Mesenchymal stem cell (in vitro differentiated cells and primary cell): Measurements from ENCODE around the gene GKAP1.
A peak's percentile ranks its signal among the peaks of the same experiment; 100 is the strongest.
"Not testable (repeated sequence)": the region's sequence is repeated elsewhere in the genome, so short reads cannot be mapped to it uniquely, and the experiment has no call there.

ENCODE experiments used
- DNase-seq: peaks from one replicate; pipeline ENCODE4 v3.0.0-alpha.2; 2013
- H2AFZ ChIP-seq: one replicate; pipeline ENCODE4 v1.6.1; 2013; ENCODE audit warnings: low read depth, mild to moderate bottlenecking, control low read depth, inconsistent platforms, low read length, moderate library complexity
- H2AK5ac ChIP-seq: 2 replicates; pipeline ENCODE4 v1.6.1; 2013; ENCODE audit warnings: low read length, moderate library complexity, mild to moderate bottlenecking, inconsistent platforms; ENCODE audit not compliant: severe bottlenecking
- H2BK120ac ChIP-seq: one replicate; pipeline ENCODE4 v1.6.1; 2013; ENCODE audit warnings: low read depth, mild to moderate bottlenecking, inconsistent platforms, low read length, moderate library complexity
- H2BK12ac ChIP-seq, 2 experiments: one replicate each; pipeline ENCODE4 v1.6.1; 2013; ENCODE audit warnings: inconsistent platforms in 2 of 2, low read length in 2 of 2, mild to moderate bottlenecking in 2 of 2, moderate library complexity in 2 of 2, control low read depth in 1 of 2
- H2BK15ac ChIP-seq: one replicate; pipeline ENCODE4 v1.6.1; 2013; ENCODE audit warnings: mild to moderate bottlenecking, low read depth, inconsistent platforms; ENCODE audit not compliant: poor library complexity, severe bottlenecking
- H2BK5ac ChIP-seq: 2 replicates; pipeline ENCODE4 v1.6.1; 2013; ENCODE audit warnings: low read depth, mild to moderate bottlenecking, low read length, control low read depth, inconsistent platforms; ENCODE audit not compliant: poor library complexity, severe bottlenecking
- H3K14ac ChIP-seq, 2 experiments: one replicate each; pipeline ENCODE4 v1.6.1; 2013; ENCODE audit warnings: inconsistent platforms in 2 of 2, low read length in 2 of 2, control low read depth in 1 of 2, mild to moderate bottlenecking in 1 of 2, moderate library complexity in 1 of 2
- H3K18ac ChIP-seq, 2 experiments: one replicate each; pipeline ENCODE4 v1.6.1; 2013; ENCODE audit warnings: inconsistent platforms in 2 of 2, low read length in 2 of 2, control low read depth in 1 of 2, low read depth in 1 of 2, mild to moderate bottlenecking in 1 of 2
- H3K23ac ChIP-seq, 2 experiments: one replicate each; pipeline ENCODE4 v1.6.1; 2013; ENCODE audit warnings: inconsistent platforms in 2 of 2, low read length in 2 of 2, mild to moderate bottlenecking in 2 of 2, moderate library complexity in 2 of 2, control low read depth in 1 of 2
- H3K27ac ChIP-seq: 2 replicates; pipeline ENCODE4 v1.5.1; 2013; ENCODE audit warnings: mild to moderate bottlenecking, moderate library complexity, low read length, control low read depth, inconsistent platforms; ENCODE audit not compliant: poor library complexity, severe bottlenecking
- H3K27me3 ChIP-seq, 2 experiments: 2 replicates each; pipeline versions ENCODE4 v1.6.1 to v1.7.0; 2013; ENCODE audit warnings: low read length in 2 of 2, mild to moderate bottlenecking in 2 of 2, moderate library complexity in 2 of 2, control low read depth in 1 of 2, inconsistent platforms in 1 of 2; ENCODE audit not compliant: control insufficient read depth in 1 of 2, insufficient read depth in 1 of 2
- H3K36me3 ChIP-seq, 2 experiments: 2 replicates each; pipeline versions ENCODE4 v1.6.1 to v1.7.0; 2013; ENCODE audit warnings: low read length in 2 of 2, control low read depth in 1 of 2, inconsistent platforms in 1 of 2, low read depth in 1 of 2, mild to moderate bottlenecking in 1 of 2; ENCODE audit not compliant: insufficient read depth in 2 of 2, control insufficient read depth in 1 of 2
- H3K4ac ChIP-seq, 2 experiments: one replicate each; pipeline ENCODE4 v1.6.1; 2013; ENCODE audit warnings: inconsistent platforms in 2 of 2, low read length in 2 of 2, mild to moderate bottlenecking in 2 of 2, moderate library complexity in 2 of 2, control low read depth in 1 of 2, low read depth in 1 of 2
- H3K4me1 ChIP-seq: 2 replicates; pipeline ENCODE4 v1.6.1; 2013; ENCODE audit warnings: low read depth, low read length, control low read depth; ENCODE audit not compliant: control insufficient read depth, insufficient read depth
- H3K4me2 ChIP-seq: 2 replicates; pipeline ENCODE4 v1.6.1; 2013; ENCODE audit warnings: low read length, mild to moderate bottlenecking, inconsistent platforms; ENCODE audit not compliant: poor library complexity, severe bottlenecking
- H3K4me3 ChIP-seq, 2 experiments: 2 replicates each; pipeline versions ENCODE4 v1.5.1 to v1.7.0; 2013; ENCODE audit warnings: low read length in 2 of 2, mild to moderate bottlenecking in 2 of 2, control low read depth in 1 of 2, low read depth in 1 of 2; ENCODE audit not compliant: insufficient read depth in 1 of 2
- H3K79me1 ChIP-seq: replicated peaks from 2 replicates; pipeline ENCODE4 v1.6.1; 2013; ENCODE audit warnings: mild to moderate bottlenecking, control low read depth, low read length, inconsistent platforms; ENCODE audit not compliant: poor library complexity, severe bottlenecking
- H3K9ac ChIP-seq: 2 replicates; pipeline ENCODE4 v1.7.0; 2013; ENCODE audit warnings: mild to moderate bottlenecking, low read length, moderate library complexity
- H3K9me3 ChIP-seq: 2 replicates; pipeline ENCODE4 v1.7.0; 2013; ENCODE audit warnings: mild to moderate bottlenecking, low read length; ENCODE audit not compliant: control insufficient read depth
- H4K8ac ChIP-seq: one replicate; pipeline ENCODE4 v1.6.1; 2013; ENCODE audit warnings: inconsistent platforms, mild to moderate bottlenecking, low read length, moderate library complexity
- H4K91ac ChIP-seq: one replicate; pipeline ENCODE4 v1.6.1; 2013; ENCODE audit warnings: mild to moderate bottlenecking, low read length, inconsistent platforms
- WGBS: methylation state at CpG from one replicate; pipeline ENCODE4 v1.1.7; 2013; ENCODE audit warnings: mixed read lengths; 5-methylcytosine and 5-hydroxymethylcytosine counted together

GKAP1 gene

GRCh38 chr9:83733739-83734138 lies 83.8 kb downstream of the GKAP1 start:
- Histone ChIP-seq H2BK5ac (no peak overlapping the region), H3K27me3 (no peaks in the 10 kb centered on the region), H2BK120ac (no peak overlapping the region), H4K91ac (no peak overlapping the region), H3K9ac (no peak overlapping the region), H2AFZ (no peak overlapping the region), H3K79me1 (no peaks in the 10 kb centered on the region), H3K36me3 (no peaks in the 10 kb centered on the region), H3K27ac (no peak overlapping the region), H2BK15ac (no peak overlapping the region), H3K4ac (no peak overlapping the region), H3K23ac (no peak overlapping the region), H2BK12ac (no peak overlapping the region), H3K14ac (no peak overlapping the region), H3K9me3 (peaks cover 2% of the 10 kb centered on the region), H4K8ac (no peak overlapping the region), H3K4me3 (no peak overlapping the region), H3K4me1 (no peaks in the 10 kb centered on the region), H3K18ac (no peak overlapping the region), H3K4me2 (no peak overlapping the region), H2AK5ac (no peak overlapping the region)
- no peak for DNase-seq
- WGBS = 80% methylated on average over 1 of the region's 4 CpGs

GRCh38 chr9:83728591-83729368 lies 88.8 kb downstream of the GKAP1 start:
- not testable (repeated sequence) for H3K79me1 ChIP-seq, DNase-seq, H3K36me3 ChIP-seq, H2BK15ac ChIP-seq, H3K14ac ChIP-seq, H2BK5ac ChIP-seq, H3K27ac ChIP-seq, H3K9me3 ChIP-seq, H2BK120ac ChIP-seq, H3K4me3 ChIP-seq, H3K4ac ChIP-seq, H3K23ac ChIP-seq, H3K9ac ChIP-seq, H4K8ac ChIP-seq, H2BK12ac ChIP-seq, H3K4me1 ChIP-seq, H3K27me3 ChIP-seq, H2AFZ ChIP-seq, H4K91ac ChIP-seq, H3K4me2 ChIP-seq, H2AK5ac ChIP-seq, H3K18ac ChIP-seq
- WGBS = 98% methylated on average over 6 of the region's 22 CpGs

DNA sequence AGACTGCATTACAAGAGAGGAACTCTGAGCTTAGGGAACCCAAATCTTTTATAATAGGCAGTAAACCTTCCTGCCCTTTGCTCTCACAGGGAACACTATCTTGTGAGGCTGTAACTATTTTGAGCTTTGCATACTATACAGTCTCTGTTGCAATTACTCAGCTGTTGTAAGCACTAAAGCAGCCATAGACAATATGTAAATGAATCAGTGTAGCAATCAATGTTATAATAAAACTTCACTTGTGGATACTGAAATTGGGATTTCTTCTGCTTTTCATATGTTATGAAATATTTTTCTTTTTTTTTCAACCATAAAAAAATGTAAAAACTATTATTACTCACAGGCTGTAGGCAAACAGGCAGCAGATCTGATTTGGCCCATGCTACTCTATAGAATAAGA lies 93.1 kb downstream of the GKAP1 start:
- Histone ChIP-seq H4K91ac (no peak overlapping the region), H3K23ac (no peak overlapping the region), H3K27me3 (peaks cover 5% of the 10 kb centered on the region in 2 experiments), H2BK120ac (no peak overlapping the region), H4K8ac (no peak overlapping the region), H2BK12ac (no peak overlapping the region), H3K79me1 (no peaks in the 10 kb centered on the region), H3K9me3 (no peaks in the 10 kb centered on the region), H3K4ac (no peak overlapping the region), H3K14ac (no peak overlapping the region), H3K4me3 (no peak overlapping the region), H3K18ac (no peak overlapping the region), H3K4me1 (no peaks in the 10 kb centered on the region), H2BK5ac (no peak overlapping the region), H3K36me3 (no peaks in the 10 kb centered on the region), H3K9ac (no peak overlapping the region), H2BK15ac (no peak overlapping the region), H2AFZ (no peak overlapping the region), H3K27ac (no peak overlapping the region), H3K4me2 (no peak overlapping the region), H2AK5ac (no peak overlapping the region)
- DNase-seq = no peak

DNA sequence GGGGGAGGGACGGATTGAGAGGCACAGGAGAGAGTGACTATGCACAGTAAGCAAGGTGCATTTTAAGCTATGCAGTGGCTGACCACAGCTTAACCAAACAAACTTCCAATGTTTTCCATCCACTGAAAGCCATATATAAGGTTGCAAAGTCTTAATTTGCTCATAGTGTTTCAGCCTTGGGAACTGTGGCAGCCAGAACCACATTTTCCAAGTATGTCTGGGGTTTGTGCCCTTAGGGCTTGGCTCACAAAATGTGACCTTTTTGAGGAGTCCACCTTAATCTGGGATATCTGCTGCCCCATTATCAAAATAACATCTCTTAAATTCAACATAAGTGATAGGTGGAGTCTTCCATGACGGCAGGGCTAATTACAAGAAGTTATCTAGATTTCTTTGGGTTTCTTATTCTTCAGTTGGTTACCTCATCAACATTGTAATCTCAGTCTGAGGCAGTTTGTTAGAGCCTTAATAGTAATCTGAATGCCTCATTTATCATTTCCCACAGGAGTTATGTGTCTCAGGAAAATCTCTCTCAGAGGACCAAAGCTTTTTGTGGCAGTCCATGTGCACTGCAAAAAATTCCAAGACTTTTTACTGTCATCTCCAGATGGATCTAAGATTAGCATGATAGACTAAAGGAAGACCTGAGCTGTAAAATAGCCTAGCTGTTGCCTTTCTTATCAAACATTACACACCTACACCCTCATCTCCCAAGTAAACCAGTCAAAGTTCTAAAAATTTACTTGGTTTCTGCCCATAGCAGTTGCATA lies 94.7 kb downstream of the GKAP1 start:
- Histone ChIP-seq H3K27me3 (peaks cover 5% of the 10 kb centered on the region in 2 experiments), H3K23ac (no peak overlapping the region), H3K4me1 (no peaks in the 10 kb centered on the region), H3K18ac (peak overlapping the region in 1 of 2 experiments; percentile 8), H3K9ac (no peak overlapping the region), H3K14ac (no peak overlapping the region), H2AFZ (no peak overlapping the region), H3K27ac (no peak overlapping the region), H4K8ac (no peak overlapping the region), H4K91ac (no peak overlapping the region), H3K4me3 (no peak overlapping the region), H3K4me2 (no peak overlapping the region), H2BK15ac (no peak overlapping the region), H3K36me3 (no peaks in the 10 kb centered on the region), H3K9me3 (no peaks in the 10 kb centered on the region), H2AK5ac (no peak overlapping the region), H2BK12ac (no peak overlapping the region), H3K79me1 (no peaks in the 10 kb centered on the region), H2BK5ac (no peak overlapping the region), H2BK120ac (no peak overlapping the region), H3K4ac (no peak overlapping the region)
- WGBS = 60% methylated on average over 1 of the region's 2 CpGs
- no peak for DNase-seq
